Measurements from ENCODE around the gene SPAG16.

GRCh38 chr2:213425618-213426017, 141.4 kb downstream of the SPAG16 start:
- TF ChIP-seq EZH2 (IDR thresholded peaks at IDR 0.05; ENCODE audit: low read length, missing control alignments) (no peak), CTCF (conservative IDR thresholded peaks at IDR 0.05 in 1 of 2, IDR thresholded peaks at IDR 0.05 in 1 of 2; ENCODE audit: low read depth in 1 of 2, low read length in 2 of 2) (no peak)

All from fibroblast of lung (primary cell).